Activated CD4-positive, alpha-beta T cell treated with anti-CD3 and anti-CD28 coated beads for 36 hours (primary cell): ENCODE results near the gene KCTD17. TPM values are rescaled to one million over a fixed set of nuclear protein-coding genes. Genes with fewer than 3 reads are reported as not detected.

Experiments used
- ATAC-seq: fragments of 200-7000 bp; cut with Tn5 transposase; one replicate; pipeline ENCODE4 v1.10.0; 2021; ENCODE audit warnings: mild to moderate bottlenecking, moderate library complexity
- CTCF ChIA-PET: fragments of 350-600 bp; sonication (Branson Sonifier 250); formaldehyde crosslinking; loops from one replicate; lab custom pipeline; 2021; ENCODE audit warnings: antibody characterized with exemption; lab: Charles Lee
- POLR2A ChIA-PET: fragments of 350-600 bp; sonication (Branson Sonifier 250); formaldehyde crosslinking; loops from one replicate; lab custom pipeline; 2021; ENCODE audit warnings: antibody characterized with exemption, inconsistent platforms; lab: Charles Lee
- DNase-seq: peaks from one replicate; pipeline ENCODE4 v3.0.0-alpha.2; 2020
- H3K27ac Mint-ChIP-seq: one replicate; pipeline ENCODE4 v1.8.0; 2021; ENCODE audit warnings: mixed read lengths
- H3K27me3 Mint-ChIP-seq: one replicate; pipeline ENCODE4 v1.8.0; 2021; ENCODE audit warnings: mixed read lengths
- H3K36me3 Mint-ChIP-seq: one replicate; pipeline ENCODE4 v1.8.0; 2021; ENCODE audit warnings: low read depth, mixed read lengths
- H3K4me1 Mint-ChIP-seq: one replicate; pipeline ENCODE4 v1.8.0; 2021; ENCODE audit warnings: mixed read lengths
- H3K4me3 Mint-ChIP-seq: one replicate; pipeline ENCODE4 v1.8.0; 2021; ENCODE audit warnings: mild to moderate bottlenecking, moderate library complexity, mixed read lengths
- H3K9me3 Mint-ChIP-seq: one replicate; pipeline ENCODE4 v1.8.0; 2021; ENCODE audit warnings: low read depth, mixed read lengths
- intact Hi-C, 2 experiments: fragments of 100-400 bp; cut with DNase I in 1 of 2; cut with micrococcal nuclease in 1 of 2; formaldehyde crosslinking; loops; one replicate each; pipeline versions ENCODE4 v1.14.2 to v1.15.1; 2022 to 2024; cut with DNase I, micrococcal nuclease
- total RNA-seq, 2 experiments: library from RNA; stranded (reverse); gene quantifications; one replicate each; pipeline ENCODE4 v1.2.3, GENCODE V29; 2021

KCTD17 gene
- total RNA-seq, 2 experiments from 2014 or later = 32.5 to 36.8 TPM

DNA sequence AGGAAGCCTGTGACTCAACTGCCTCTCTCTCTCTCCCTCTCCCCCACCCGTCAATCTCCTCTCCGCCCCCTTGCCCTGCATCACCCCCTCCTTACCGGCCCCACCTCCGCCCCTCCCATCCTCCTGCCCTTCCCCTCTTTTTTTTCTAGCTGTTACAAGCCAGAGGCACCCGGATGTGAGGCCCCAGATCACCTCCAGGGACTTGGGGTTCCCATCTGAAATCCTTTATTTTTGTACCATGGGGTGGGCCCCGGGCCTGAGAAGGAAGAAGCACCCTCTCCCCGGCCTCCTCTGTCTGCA, 10.8 kb downstream of the KCTD17 start:
- Mint-ChIP-seq H3K4me1 (peaks cover 34% of the 10 kb centered on the region), H3K36me3 (peaks cover 31% of the 10 kb centered on the region), H3K27me3 (no peaks in the 10 kb centered on the region), H3K27ac (peak overlapping the region; percentile 5), H3K9me3 (no peaks in the 10 kb centered on the region), H3K4me3 (no peak overlapping the region)
- intact Hi-C loops = no loop called here
- CTCF ChIA-PET = interaction anchor here (1.0 kb wide), 1 partner anchor 135 kb away, joined by 4 read pairs; no protein-coding TSS in a partner anchor
- ATAC-seq (no peak), DNase-seq (peak; percentile 59)
- POLR2A ChIA-PET = interaction anchor here (1.2 kb wide), 1 partner anchor 60 kb away, joined by 3 read pairs; no protein-coding TSS in a partner anchor

GRCh38 chr22:37062702-37063381, 11.3 kb downstream of the KCTD17 start:
- CTCF ChIA-PET = no interaction called here
- POLR2A ChIA-PET = interaction anchor here (1.2 kb wide), 1 partner anchor 59 kb away, joined by 3 read pairs; no protein-coding TSS in a partner anchor
- Mint-ChIP-seq H3K27ac (no peak overlapping the region), H3K27me3 (peaks cover 4% of the 10 kb centered on the region), H3K4me1 (peaks cover 34% of the 10 kb centered on the region), H3K4me3 (no peak overlapping the region), H3K9me3 (no peaks in the 10 kb centered on the region), H3K36me3 (peaks cover 27% of the 10 kb centered on the region)
- ATAC-seq (no peak), DNase-seq (no peak)
- intact Hi-C loops = no loop called here

DNA sequence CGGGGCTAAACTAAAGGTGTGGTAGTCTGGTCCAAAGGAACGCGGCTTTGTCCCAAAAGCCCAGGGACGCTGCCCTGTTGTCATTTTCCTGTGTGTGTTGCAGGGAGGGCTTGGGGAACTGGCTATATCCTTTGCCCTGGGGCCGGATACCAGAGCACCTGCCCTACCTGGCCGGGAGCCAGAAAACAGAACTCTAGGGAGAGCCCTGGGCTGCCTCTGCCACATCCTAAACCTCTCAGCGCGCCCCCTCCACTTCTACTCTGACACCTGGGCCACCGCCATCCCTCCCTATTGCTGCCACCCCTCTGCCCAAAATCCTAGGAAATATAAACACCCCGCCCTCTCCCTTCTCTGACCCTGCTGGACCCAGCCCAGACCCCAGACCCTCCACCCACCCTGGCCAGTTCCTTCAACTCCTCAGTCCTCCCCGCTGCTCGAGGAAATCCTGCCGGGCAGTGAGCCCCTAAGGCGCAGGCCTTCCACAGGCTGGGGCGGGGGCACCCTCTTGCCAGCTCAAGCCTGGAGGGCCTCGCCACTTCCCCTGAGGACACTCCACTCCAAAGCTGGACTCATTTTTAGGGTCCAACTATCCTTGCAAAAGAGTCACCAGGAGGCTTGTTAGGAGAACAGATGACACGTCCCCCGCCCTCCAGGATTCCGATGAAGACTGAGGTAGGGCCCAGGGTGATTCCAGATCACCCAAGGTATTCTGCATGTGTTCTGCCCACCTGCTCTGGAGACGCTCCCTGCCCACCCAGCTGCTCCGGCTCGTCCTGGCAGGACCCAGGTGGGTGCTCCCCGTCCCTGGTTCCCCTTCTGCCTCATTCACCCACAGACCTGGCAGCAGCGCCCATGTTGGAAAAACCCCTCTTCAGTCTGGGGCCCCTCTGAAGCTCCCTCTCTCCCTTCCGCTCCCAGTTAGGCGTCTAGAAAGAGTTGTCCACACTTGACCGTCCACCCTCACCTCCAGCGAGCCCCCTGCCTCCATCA, 12.2 kb downstream of the KCTD17 start:
- Mint-ChIP-seq H3K4me3 (no peak overlapping the region), H3K4me1 (peaks cover 34% of the 10 kb centered on the region), H3K27ac (no peak overlapping the region), H3K9me3 (no peaks in the 10 kb centered on the region), H3K36me3 (peaks cover 25% of the 10 kb centered on the region), H3K27me3 (peaks cover 9% of the 10 kb centered on the region)
- ATAC-seq (no peak), DNase-seq (peak; percentile 44)
- intact Hi-C loops = no loop called here
- CTCF ChIA-PET = interaction anchor here (1.1 kb wide), 1 partner anchor 166 kb away, joined by 4 read pairs; no protein-coding TSS in a partner anchor
- POLR2A ChIA-PET = interaction anchor here (1.2 kb wide), 2 partner anchors 12 to 59 kb away, joined by 3 read pairs; partner anchors contain the start of gene KCTD17

DNA sequence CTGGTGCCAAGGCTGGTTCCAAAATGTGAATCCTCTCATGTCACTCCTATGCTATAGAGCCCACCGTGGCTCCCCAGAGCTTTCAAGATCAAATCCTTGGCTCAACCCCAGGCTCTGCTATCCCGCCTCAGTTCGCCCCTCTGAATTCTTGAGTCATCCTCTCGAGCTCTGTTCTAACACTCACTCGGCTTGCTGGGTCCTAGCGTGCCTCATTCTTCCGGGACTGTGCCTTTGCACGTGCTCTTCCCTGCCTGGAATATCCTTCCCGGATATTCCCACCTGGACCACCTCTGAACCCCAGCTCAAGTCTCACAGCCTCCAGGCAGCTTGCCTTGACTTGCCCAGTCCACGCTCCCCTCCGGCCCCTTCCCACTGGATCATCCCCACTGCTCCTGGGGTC, 13.0 kb downstream of the KCTD17 start:
- peaks cover 34% of the 10 kb centered on the region for H3K4me1 Mint-ChIP-seq

GRCh38 chr22:37065180-37065579, 13.6 kb downstream of the KCTD17 start:
- Mint-ChIP-seq H3K9me3 (no peaks in the 10 kb centered on the region), H3K4me3 (no peak overlapping the region), H3K27me3 (peaks cover 17% of the 10 kb centered on the region), H3K4me1 (peaks cover 28% of the 10 kb centered on the region), H3K36me3 (peaks cover 24% of the 10 kb centered on the region), H3K27ac (no peak overlapping the region)
- ATAC-seq (no peak), DNase-seq (no peak)
- CTCF ChIA-PET = interaction anchor here (0.6 to 1.0 kb wide), 2 partner anchors 16 to 135 kb away, joined by 3 read pairs; no protein-coding TSS in a partner anchor
- POLR2A ChIA-PET = no interaction called here
- intact Hi-C loops = no loop called here

More for the DNA sequence above, 13.0 kb downstream of the KCTD17 start:
- POLR2A ChIA-PET = interaction anchor here (1.2 kb wide), 1 partner anchor 13 kb away, joined by 3 read pairs; the partner anchor contains the start of gene KCTD17
- intact Hi-C loops = no loop called here
- Mint-ChIP-seq H3K4me3 (no peak overlapping the region), H3K27ac (no peak overlapping the region), H3K27me3 (peaks cover 11% of the 10 kb centered on the region), H3K36me3 (peaks cover 21% of the 10 kb centered on the region), H3K9me3 (no peaks in the 10 kb centered on the region)
- ATAC-seq (no peak), DNase-seq (no peak)
- CTCF ChIA-PET = interaction anchor here (1.0 to 1.1 kb wide), 2 partner anchors 136 to 165 kb away, joined by 3 to 4 read pairs; no protein-coding TSS in a partner anchor

GRCh38 chr22:37065961-37066360, 14.4 kb downstream of the KCTD17 start:
- Mint-ChIP-seq H3K27ac (no peak overlapping the region), H3K27me3 (peaks cover 20% of the 10 kb centered on the region), H3K9me3 (no peaks in the 10 kb centered on the region), H3K4me3 (no peak overlapping the region), H3K4me1 (peaks cover 21% of the 10 kb centered on the region), H3K36me3 (peaks cover 17% of the 10 kb centered on the region)
- POLR2A ChIA-PET = no interaction called here
- CTCF ChIA-PET = interaction anchor here (0.6 to 0.9 kb wide), 2 partner anchors 12 to 44 kb away, joined by 3 read pairs; no protein-coding TSS in a partner anchor
- no peak for DNase-seq
- intact Hi-C loops = no loop called here
- no peak for ATAC-seq

DNA sequence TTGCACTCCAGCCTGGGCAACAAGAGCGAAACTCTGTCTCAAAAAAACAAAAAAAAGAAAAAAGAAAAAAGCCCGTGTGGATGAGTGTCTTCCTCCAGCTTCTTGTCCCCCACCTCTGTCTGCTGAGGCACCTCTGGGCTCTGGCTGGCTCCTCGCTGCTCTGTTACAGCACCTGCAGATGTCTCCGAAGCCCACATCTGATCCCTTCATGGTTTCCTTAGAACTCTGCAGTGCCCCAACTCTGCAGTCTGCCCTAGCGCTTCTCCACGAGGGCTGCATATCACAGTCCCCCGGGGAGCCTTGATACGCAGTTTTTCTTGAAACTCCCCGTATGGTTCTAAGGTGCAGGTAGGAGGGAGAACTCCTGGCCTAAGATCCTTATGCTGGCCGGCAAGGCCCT, 15.9 kb downstream of the KCTD17 start:
- ChIA-PET CTCF (no interaction called here), POLR2A (no interaction called here)
- peaks cover 11% of the 10 kb centered on the region for H3K36me3 Mint-ChIP-seq
- peaks cover 20% of the 10 kb centered on the region for H3K27me3 Mint-ChIP-seq
- peaks cover 6% of the 10 kb centered on the region for H3K4me1 Mint-ChIP-seq
- H3K9me3 Mint-ChIP-seq = no peaks in the 10 kb centered on the region
- ATAC-seq (no peak), DNase-seq (no peak)
- intact Hi-C loops = no loop called here
- H3K27ac Mint-ChIP-seq = no peak overlapping the region
- H3K4me3 Mint-ChIP-seq = no peak overlapping the region

DNA sequence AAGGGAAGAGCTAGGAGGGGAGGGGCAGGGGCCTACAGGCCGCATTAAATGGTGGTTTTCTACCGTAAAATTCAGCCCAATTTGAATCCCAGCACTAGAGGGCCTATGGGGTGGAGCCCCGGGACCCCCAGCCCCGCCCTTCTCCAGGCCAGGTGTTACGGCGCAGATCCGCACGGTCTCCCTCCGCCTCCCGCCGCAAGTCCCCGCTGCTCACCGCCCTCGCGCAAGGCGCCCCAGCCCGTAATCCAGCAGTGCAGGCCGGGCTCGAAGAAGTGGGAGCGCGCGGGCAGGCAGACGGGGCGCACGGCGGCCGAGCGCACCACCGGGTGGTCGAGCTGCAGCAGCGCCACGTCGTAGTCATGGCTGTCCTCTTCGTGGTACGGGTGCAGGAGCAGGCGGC, 17.3 kb downstream of the KCTD17 start:
- Mint-ChIP-seq H3K27ac (no peak overlapping the region), H3K9me3 (no peaks in the 10 kb centered on the region), H3K4me3 (no peak overlapping the region), H3K4me1 (no peaks in the 10 kb centered on the region), H3K36me3 (peaks cover 11% of the 10 kb centered on the region), H3K27me3 (peaks cover 20% of the 10 kb centered on the region)
- DNase-seq (peak; percentile 34), ATAC-seq (no peak)
- CTCF ChIA-PET = no interaction called here
- intact Hi-C loops = no loop called here
- POLR2A ChIA-PET = no interaction called here

- ATAC-seq = no peak
- intact Hi-C loops = no loop called here
- H3K27me3 Mint-ChIP-seq = peaks cover 21% of the 10 kb centered on the region
- ChIA-PET CTCF (interaction anchor here (1.2 to 1.7 kb wide), 2 partner anchors 9 to 10 kb away, joined by 3 to 5 read pairs; no protein-coding TSS in a partner anchor), POLR2A (interaction anchor here (0.6 kb wide), 1 partner anchor 53 kb away, joined by 4 read pairs; no protein-coding TSS in a partner anchor)
- H3K36me3 Mint-ChIP-seq = peaks cover 7% of the 10 kb centered on the region
- H3K27ac Mint-ChIP-seq = no peak overlapping the region
- H3K4me1 Mint-ChIP-seq = no peaks in the 10 kb centered on the region
- no peaks in the 10 kb centered on the region for H3K9me3 Mint-ChIP-seq
- no peak for DNase-seq
- H3K4me3 Mint-ChIP-seq = no peak overlapping the region
These were observed 17.8 kb downstream of the KCTD17 start for GRCh38 chr22:37069319-37069718.

DNA sequence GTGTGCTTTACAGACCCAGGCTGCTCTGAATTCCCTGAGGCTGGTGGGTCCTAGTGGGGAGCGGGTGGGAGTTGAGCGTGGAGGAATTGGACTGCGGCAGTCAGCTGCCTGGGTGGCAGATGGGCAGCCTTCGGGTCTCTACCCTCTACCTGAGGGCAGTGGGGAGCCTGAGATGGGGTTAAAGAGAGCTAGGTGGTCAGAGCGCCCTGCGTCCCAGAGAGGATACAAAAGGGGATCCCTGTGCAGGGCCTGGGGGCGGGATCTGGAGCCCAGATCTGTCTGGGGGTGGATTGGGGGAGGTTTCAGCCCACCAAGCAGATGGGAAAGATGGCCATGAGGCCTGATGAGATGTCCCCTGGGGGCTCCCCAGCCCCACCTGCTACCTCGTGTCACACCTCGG, 18.2 kb downstream of the KCTD17 start:
- ChIA-PET POLR2A (interaction anchor here (0.6 kb wide), 1 partner anchor 52 kb away, joined by 4 read pairs; no protein-coding TSS in a partner anchor), CTCF (interaction anchor here (1.2 to 1.7 kb wide), 2 partner anchors 9 to 10 kb away, joined by 3 to 5 read pairs; no protein-coding TSS in a partner anchor)
- Mint-ChIP-seq H3K9me3 (no peaks in the 10 kb centered on the region), H3K36me3 (peaks cover 3% of the 10 kb centered on the region), H3K27ac (no peak overlapping the region), H3K27me3 (peaks cover 25% of the 10 kb centered on the region), H3K4me3 (no peak overlapping the region), H3K4me1 (no peaks in the 10 kb centered on the region)
- DNase-seq (no peak), ATAC-seq (no peak)
- intact Hi-C loops = no loop called here

GRCh38 chr22:37070334-37070733, 18.8 kb downstream of the KCTD17 start:
- DNase-seq (no peak), ATAC-seq (no peak)
- H3K4me1 Mint-ChIP-seq = no peaks in the 10 kb centered on the region
- H3K27ac Mint-ChIP-seq = no peak overlapping the region
- ChIA-PET CTCF (interaction anchor here (0.6 to 1.7 kb wide), 3 partner anchors 8 to 138 kb away, joined by 3 to 5 read pairs (median 3); no protein-coding TSS in a partner anchor), POLR2A (no interaction called here)
- H3K9me3 Mint-ChIP-seq = no peaks in the 10 kb centered on the region
- peaks cover 3% of the 10 kb centered on the region for H3K36me3 Mint-ChIP-seq
- peaks cover 28% of the 10 kb centered on the region for H3K27me3 Mint-ChIP-seq
- intact Hi-C loops = no loop called here
- no peak overlapping the region for H3K4me3 Mint-ChIP-seq
